Activated T-cell treated with anti-CD3 and anti-CD28 coated beads, Interleukin-2, amount 50 U/mL, for 24 hours (primary cell): ENCODE data around the gene COG6.

Experiments
- DNase-seq: peaks from one replicate; pipeline ENCODE4 v3.0.0-alpha.2; 2020
- H3K27ac Mint-ChIP-seq: 2 replicates; pipeline ENCODE4 v1.8.0; 2020; ENCODE audit warnings: mild to moderate bottlenecking, mixed read lengths
- H3K27me3 Mint-ChIP-seq: 2 replicates; pipeline ENCODE4 v1.8.0; 2020; ENCODE audit warnings: mixed read lengths
- H3K36me3 Mint-ChIP-seq: 2 replicates; pipeline ENCODE4 v1.8.0; 2020; ENCODE audit warnings: low read depth, mixed read lengths
- H3K4me1 Mint-ChIP-seq: 2 replicates; pipeline ENCODE4 v1.8.0; 2020; ENCODE audit warnings: low read depth, mixed read lengths
- H3K4me3 Mint-ChIP-seq: 2 replicates; pipeline ENCODE4 v1.8.0; 2020; ENCODE audit warnings: mild to moderate bottlenecking, moderate library complexity, mixed read lengths
- H3K9me3 Mint-ChIP-seq: 2 replicates; pipeline ENCODE4 v1.8.0; 2020; ENCODE audit warnings: mixed read lengths

The COG6 gene

DNA sequence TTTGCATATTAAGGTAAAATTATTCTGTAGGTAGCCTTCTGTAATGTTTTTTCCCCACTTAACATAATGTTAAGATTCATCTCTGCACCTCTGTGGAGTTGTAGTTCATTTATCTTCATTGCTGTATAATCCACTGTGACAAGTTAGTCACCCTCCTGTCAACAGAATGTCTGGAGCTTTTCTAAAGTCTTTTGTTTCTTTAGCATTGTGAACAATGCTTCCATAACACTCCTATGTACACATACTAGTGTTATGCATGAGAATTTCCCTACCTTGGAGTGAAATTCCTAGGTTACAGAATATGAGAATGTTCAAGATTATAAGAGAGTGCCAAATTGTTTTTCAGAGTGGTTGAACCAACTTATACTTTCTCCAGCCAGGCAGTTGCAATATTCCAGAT is 113.5 kb downstream of the COG6 start:
- no peaks in the 10 kb centered on the region for H3K36me3 Mint-ChIP-seq
- no peaks in the 10 kb centered on the region for H3K27me3 Mint-ChIP-seq
- peaks cover 20% of the 10 kb centered on the region for H3K4me1 Mint-ChIP-seq
- H3K9me3 Mint-ChIP-seq = no peaks in the 10 kb centered on the region
- no peak for DNase-seq
- H3K27ac Mint-ChIP-seq = no peak overlapping the region
- no peak overlapping the region for H3K4me3 Mint-ChIP-seq

- H3K27me3 Mint-ChIP-seq = no peaks in the 10 kb centered on the region
- no peak for DNase-seq
- no peaks in the 10 kb centered on the region for H3K36me3 Mint-ChIP-seq
- H3K4me1 Mint-ChIP-seq = peaks cover 22% of the 10 kb centered on the region
- H3K9me3 Mint-ChIP-seq = no peaks in the 10 kb centered on the region
- H3K27ac Mint-ChIP-seq = no peak overlapping the region
- no peak overlapping the region for H3K4me3 Mint-ChIP-seq
Measured at GRCh38 chr13:39770221-39771090, 115.0 kb downstream of the COG6 start.

DNA sequence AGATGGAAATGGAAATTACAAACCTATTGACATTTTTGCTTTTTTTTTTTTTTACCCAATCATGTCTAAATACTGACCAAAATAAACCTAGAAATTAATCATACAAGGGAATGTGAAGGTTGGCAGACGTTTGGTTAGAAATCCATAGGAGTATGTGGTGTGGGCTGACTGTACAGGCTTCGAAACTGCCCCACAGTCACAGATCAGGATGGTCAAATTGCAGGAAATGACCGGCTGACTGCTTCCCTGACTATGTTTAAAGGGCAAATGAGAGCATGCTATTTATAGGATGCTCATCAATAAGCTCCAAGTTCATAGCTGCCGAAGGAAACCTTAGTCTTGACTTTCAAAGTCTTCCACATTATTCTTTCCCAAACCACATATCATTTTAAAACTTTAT is 118.4 kb downstream of the COG6 start:
- DNase-seq = no peak
- H3K27me3 Mint-ChIP-seq = no peaks in the 10 kb centered on the region
- H3K4me3 Mint-ChIP-seq = no peak overlapping the region

DNA sequence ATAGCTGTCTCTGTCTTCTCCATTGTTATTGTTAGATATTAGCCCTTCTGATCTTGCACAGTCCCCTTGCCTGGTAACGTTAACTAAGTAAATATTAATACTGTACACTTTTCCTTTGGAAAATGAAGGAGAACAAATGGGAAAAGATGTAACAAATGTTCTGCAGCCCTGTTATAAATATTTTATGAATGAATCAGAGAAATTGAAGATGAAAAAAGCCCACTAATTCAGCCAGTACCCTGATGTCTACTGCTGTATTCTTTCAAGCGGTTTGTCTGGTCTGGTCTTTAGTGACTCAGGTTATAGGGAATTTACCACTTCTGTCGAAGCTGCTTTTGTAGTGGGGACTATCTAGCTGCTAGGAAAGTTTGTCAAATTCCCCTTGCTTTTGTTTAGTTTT is 121.0 kb downstream of the COG6 start:
- H3K27ac Mint-ChIP-seq = peak overlapping the region; percentile 95
- H3K27me3 Mint-ChIP-seq = no peaks in the 10 kb centered on the region
- peaks cover 3% of the 10 kb centered on the region for H3K36me3 Mint-ChIP-seq
- H3K4me1 Mint-ChIP-seq = peaks cover 58% of the 10 kb centered on the region
- DNase-seq = no peak
- H3K9me3 Mint-ChIP-seq = peaks cover 13% of the 10 kb centered on the region
- H3K4me3 Mint-ChIP-seq = peak overlapping the region; percentile 39

More for the DNA sequence above, 118.4 kb downstream of the COG6 start:
- Mint-ChIP-seq H3K4me1 (peaks cover 37% of the 10 kb centered on the region), H3K27ac (no peak overlapping the region), H3K36me3 (peaks cover 3% of the 10 kb centered on the region), H3K9me3 (peaks cover 10% of the 10 kb centered on the region)

DNA sequence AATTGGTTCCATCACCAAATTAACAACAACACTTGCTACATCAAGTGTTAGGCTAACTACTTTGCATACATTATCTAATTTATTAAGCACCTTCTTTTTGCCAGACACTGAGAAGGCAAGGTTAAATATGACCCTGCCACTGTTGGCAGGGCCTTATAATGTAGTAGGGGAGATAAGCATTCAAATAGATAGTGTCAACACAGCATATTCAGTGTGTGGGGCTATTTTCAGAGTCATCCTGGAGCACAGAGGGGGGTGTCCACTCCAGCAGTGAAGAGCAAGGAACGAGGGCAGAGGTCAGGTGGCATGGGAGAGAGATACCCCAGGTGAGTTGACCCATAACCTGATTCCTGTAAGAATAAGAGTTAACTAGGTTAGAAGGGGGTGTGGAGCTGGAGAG is 121.6 kb downstream of the COG6 start:
- Mint-ChIP-seq H3K36me3 (peaks cover 3% of the 10 kb centered on the region), H3K4me3 (peak overlapping the region; percentile 39), H3K4me1 (peaks cover 63% of the 10 kb centered on the region), H3K9me3 (peaks cover 13% of the 10 kb centered on the region), H3K27ac (peak overlapping the region; percentile 95), H3K27me3 (no peaks in the 10 kb centered on the region)
- no peak for DNase-seq

- H3K4me3 Mint-ChIP-seq = peak overlapping the region; percentile 37
- peak; percentile 46 for DNase-seq
- peaks cover 13% of the 10 kb centered on the region for H3K9me3 Mint-ChIP-seq
- H3K27me3 Mint-ChIP-seq = no peaks in the 10 kb centered on the region
- H3K36me3 Mint-ChIP-seq = peaks cover 3% of the 10 kb centered on the region
- peak overlapping the region; percentile 95 for H3K27ac Mint-ChIP-seq
- peaks cover 67% of the 10 kb centered on the region for H3K4me1 Mint-ChIP-seq
Measured at GRCh38 chr13:39777527-39778061, 122.1 kb downstream of the COG6 start.

DNA sequence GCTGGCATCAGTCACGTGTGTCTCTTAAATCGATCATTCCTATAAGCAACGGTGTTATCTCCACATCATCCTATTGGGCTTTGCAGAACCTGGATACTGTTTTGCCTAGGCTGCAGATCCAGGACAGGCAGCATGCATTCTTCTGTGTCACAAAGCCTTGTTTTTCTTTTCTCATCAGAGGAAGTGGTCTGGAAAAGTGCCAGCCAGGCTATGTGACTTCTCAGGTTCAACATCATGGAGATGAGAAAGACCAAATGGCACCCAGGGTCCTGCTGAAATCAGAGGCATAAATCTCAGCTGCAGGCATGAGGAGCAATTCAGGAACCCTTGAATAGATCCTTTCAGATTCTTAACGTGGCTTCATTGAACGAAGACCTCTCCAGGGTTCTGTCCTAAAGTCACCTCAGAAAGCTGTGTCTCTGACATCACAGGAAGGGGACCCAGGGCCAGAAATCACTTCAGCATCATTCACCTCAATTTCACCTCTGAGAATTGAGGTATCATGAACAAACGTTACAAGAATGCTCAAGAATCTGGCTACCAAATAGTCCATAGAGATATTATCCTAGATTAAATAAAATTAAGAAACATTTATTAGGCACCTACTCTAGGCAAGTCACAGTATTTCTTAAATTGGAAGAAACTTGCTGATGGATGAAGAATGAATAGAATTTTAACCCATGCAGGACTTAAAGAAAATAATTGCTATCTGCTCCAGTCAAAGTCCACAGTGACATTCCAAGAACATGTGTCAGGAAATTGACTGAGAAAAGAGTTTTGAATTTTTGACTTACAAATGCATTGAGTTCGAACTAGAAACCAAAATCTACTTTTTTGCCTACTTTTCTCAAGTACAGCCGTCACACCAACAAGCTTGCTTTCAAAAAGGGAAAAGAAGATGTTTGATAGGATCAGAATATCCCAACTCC is 124.1 kb downstream of the COG6 start:
- Mint-ChIP-seq H3K4me1 (peaks cover 69% of the 10 kb centered on the region), H3K9me3 (peaks cover 13% of the 10 kb centered on the region), H3K36me3 (peaks cover 3% of the 10 kb centered on the region), H3K27ac (peak overlapping the region; percentile 95), H3K27me3 (no peaks in the 10 kb centered on the region), H3K4me3 (no peak overlapping the region)
- DNase-seq = peak; percentile 34

GRCh38 chr13:39780711-39781110 is 125.2 kb downstream of the COG6 start:
- Mint-ChIP-seq H3K4me1 (peaks cover 65% of the 10 kb centered on the region), H3K36me3 (peaks cover 3% of the 10 kb centered on the region), H3K27me3 (no peaks in the 10 kb centered on the region), H3K27ac (peak overlapping the region; percentile 58), H3K9me3 (peaks cover 13% of the 10 kb centered on the region), H3K4me3 (no peak overlapping the region)
- no peak for DNase-seq

DNA sequence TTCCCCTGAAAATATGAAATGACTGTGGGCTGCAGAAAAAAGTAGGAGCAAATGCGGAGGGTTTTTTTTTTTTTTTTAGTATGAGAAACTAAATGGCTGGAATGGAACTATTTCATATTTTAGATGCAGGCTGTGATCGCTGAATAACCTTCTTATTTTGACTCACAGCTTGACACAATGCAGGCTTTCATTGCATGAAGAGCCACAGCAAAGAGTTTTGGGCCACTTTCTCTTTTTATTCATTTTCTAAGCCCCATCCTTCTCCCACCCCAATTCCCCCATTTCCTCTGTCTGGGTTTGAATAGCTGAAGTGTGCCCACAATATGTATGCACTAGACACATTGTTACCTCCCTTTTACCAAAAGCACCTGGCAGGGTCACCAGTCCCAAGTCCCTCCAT is 125.9 kb downstream of the COG6 start:
- peaks cover 63% of the 10 kb centered on the region for H3K4me1 Mint-ChIP-seq

GRCh38 chr13:39783051-39783450 is 127.6 kb downstream of the COG6 start:
- H3K4me1 Mint-ChIP-seq = peaks cover 55% of the 10 kb centered on the region
- H3K9me3 Mint-ChIP-seq = peaks cover 7% of the 10 kb centered on the region
- peaks cover 3% of the 10 kb centered on the region for H3K36me3 Mint-ChIP-seq
- no peak for DNase-seq
- H3K27ac Mint-ChIP-seq = no peak overlapping the region
- H3K27me3 Mint-ChIP-seq = no peaks in the 10 kb centered on the region
- H3K4me3 Mint-ChIP-seq = no peak overlapping the region

More for the DNA sequence above, 125.9 kb downstream of the COG6 start:
- peaks cover 13% of the 10 kb centered on the region for H3K9me3 Mint-ChIP-seq
- no peak overlapping the region for H3K4me3 Mint-ChIP-seq
- peak overlapping the region; percentile 58 for H3K27ac Mint-ChIP-seq
- DNase-seq = no peak
- H3K27me3 Mint-ChIP-seq = no peaks in the 10 kb centered on the region
- H3K36me3 Mint-ChIP-seq = peaks cover 3% of the 10 kb centered on the region

GRCh38 chr13:39784347-39784746 is 128.9 kb downstream of the COG6 start:
- Mint-ChIP-seq H3K27me3 (no peaks in the 10 kb centered on the region), H3K9me3 (peaks cover 5% of the 10 kb centered on the region), H3K4me3 (no peak overlapping the region), H3K36me3 (peaks cover 1% of the 10 kb centered on the region), H3K4me1 (peaks cover 42% of the 10 kb centered on the region), H3K27ac (no peak overlapping the region)
- no peak for DNase-seq

GRCh38 chr13:39786091-39786490 is 130.6 kb downstream of the COG6 start:
- DNase-seq = no peak
- H3K36me3 Mint-ChIP-seq = peaks cover 4% of the 10 kb centered on the region
- no peaks in the 10 kb centered on the region for H3K27me3 Mint-ChIP-seq
- no peak overlapping the region for H3K4me3 Mint-ChIP-seq
- H3K9me3 Mint-ChIP-seq = peaks cover 11% of the 10 kb centered on the region
- H3K27ac Mint-ChIP-seq = no peak overlapping the region
- H3K4me1 Mint-ChIP-seq = peaks cover 27% of the 10 kb centered on the region

DNA sequence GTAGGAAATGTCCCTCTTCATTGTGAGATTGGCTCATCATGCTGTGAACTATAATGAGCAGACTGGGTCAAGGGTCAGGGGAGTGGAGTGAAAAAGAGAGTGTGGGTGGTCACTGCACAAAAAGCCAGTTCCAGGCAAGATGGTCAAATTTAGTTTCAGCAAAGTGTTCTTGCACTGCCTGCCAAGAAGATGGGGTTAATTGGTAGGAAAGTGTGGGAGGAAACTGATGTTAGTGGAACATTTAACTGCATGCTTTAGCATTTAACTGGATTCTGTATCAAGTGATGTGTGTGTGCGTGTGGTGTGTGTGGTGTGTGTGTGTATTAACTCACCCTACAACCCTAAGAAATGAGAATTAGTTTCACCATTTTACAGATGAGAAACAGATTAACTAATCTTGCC is 131.6 kb downstream of the COG6 start:
- Mint-ChIP-seq H3K4me1 (peaks cover 19% of the 10 kb centered on the region), H3K4me3 (no peak overlapping the region), H3K27ac (peak overlapping the region; percentile 30), H3K27me3 (no peaks in the 10 kb centered on the region), H3K36me3 (peaks cover 4% of the 10 kb centered on the region), H3K9me3 (peaks cover 11% of the 10 kb centered on the region)
- no peak for DNase-seq

GRCh38 chr13:39788102-39788501 is 132.6 kb downstream of the COG6 start:
- peaks cover 13% of the 10 kb centered on the region for H3K4me1 Mint-ChIP-seq
- peaks cover 4% of the 10 kb centered on the region for H3K36me3 Mint-ChIP-seq
- H3K27me3 Mint-ChIP-seq = no peaks in the 10 kb centered on the region
- H3K4me3 Mint-ChIP-seq = no peak overlapping the region
- no peak overlapping the region for H3K27ac Mint-ChIP-seq
- peaks cover 11% of the 10 kb centered on the region for H3K9me3 Mint-ChIP-seq
- DNase-seq = no peak
